MM.1S (cell line): Measurements from ENCODE around the gene GPR158.

Experiments used
- EZH2 ChIP-seq: fragments of 300-600 bp; sonication (generic); optimal IDR thresholded peaks from 2 replicates; pipeline ENCODE3; 2017; ENCODE audit warnings: low read depth, mild to moderate bottlenecking, antibody characterized with exemption, low read length, mixed read lengths
- EZH2phosphoT487 ChIP-seq: fragments of 300-600 bp; sonication (generic); IDR thresholded peaks from 2 replicates; pipeline ENCODE4 v1.6.1; 2018; ENCODE audit warnings: antibody characterized with exemption, low read length
- TF ChIP-seq, protein P1 (sequence below): fragments of 300-600 bp; sonication (generic); IDR thresholded peaks from 2 replicates; pipeline ENCODE4 v1.5.1; 2016; ENCODE audit warnings: antibody characterized with exemption, low read length, mixed read lengths

- TF ChIP-seq, protein P1, sequence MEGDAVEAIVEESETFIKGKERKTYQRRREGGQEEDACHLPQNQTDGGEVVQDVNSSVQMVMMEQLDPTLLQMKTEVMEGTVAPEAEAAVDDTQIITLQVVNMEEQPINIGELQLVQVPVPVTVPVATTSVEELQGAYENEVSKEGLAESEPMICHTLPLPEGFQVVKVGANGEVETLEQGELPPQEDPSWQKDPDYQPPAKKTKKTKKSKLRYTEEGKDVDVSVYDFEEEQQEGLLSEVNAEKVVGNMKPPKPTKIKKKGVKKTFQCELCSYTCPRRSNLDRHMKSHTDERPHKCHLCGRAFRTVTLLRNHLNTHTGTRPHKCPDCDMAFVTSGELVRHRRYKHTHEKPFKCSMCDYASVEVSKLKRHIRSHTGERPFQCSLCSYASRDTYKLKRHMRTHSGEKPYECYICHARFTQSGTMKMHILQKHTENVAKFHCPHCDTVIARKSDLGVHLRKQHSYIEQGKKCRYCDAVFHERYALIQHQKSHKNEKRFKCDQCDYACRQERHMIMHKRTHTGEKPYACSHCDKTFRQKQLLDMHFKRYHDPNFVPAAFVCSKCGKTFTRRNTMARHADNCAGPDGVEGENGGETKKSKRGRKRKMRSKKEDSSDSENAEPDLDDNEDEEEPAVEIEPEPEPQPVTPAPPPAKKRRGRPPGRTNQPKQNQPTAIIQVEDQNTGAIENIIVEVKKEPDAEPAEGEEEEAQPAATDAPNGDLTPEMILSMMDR, result no peak
- TF ChIP-seq EZH2phosphoT487 (no peak), EZH2 (no peak)
Observed at GRCh38 chr10:25487266-25487665, 312.5 kb downstream of the GPR158 start.
